Measurements from ENCODE around the gene PSG6. TPM values are rescaled to one million over a fixed set of nuclear protein-coding genes. Genes with fewer than 3 reads are reported as not detected.
A peak's percentile ranks its signal among the peaks of the same experiment; 100 is the strongest.
"Not testable (repeated sequence)": the region's sequence is repeated elsewhere in the genome, so short reads cannot be mapped to it uniquely, and the experiment has no call there.

Gene PSG6
- under 1 TPM in 8 of 10 donors, not detected in 2; 0.20 to 0.80 (median 0.45) TPM for polyA plus RNA-seq (ENCODE audit: insufficient read length in 10 of 10)
- long read RNA-seq, donor 1 = 0 reads
- long read RNA-seq, donor 2 = 0 reads
- long read RNA-seq, donor 3 = 0 reads
- long read RNA-seq, donor 4, partial matches to known transcripts = 0 of 1 reads
- long read RNA-seq, donor 4, other reads (novel, unspliced or antisense) = 0 of 1 reads
- long read RNA-seq, donor 5 = 0 reads
- long read RNA-seq, donor 6 = 0 reads
- long read RNA-seq, donor 7 = 0 reads
- long read RNA-seq, donor 8, partial matches to known transcripts = 0 of 2 reads
- long read RNA-seq, donor 8, other reads (novel, unspliced or antisense) = 0 of 2 reads
- long read RNA-seq, donor 9 = 0 reads

DNA sequence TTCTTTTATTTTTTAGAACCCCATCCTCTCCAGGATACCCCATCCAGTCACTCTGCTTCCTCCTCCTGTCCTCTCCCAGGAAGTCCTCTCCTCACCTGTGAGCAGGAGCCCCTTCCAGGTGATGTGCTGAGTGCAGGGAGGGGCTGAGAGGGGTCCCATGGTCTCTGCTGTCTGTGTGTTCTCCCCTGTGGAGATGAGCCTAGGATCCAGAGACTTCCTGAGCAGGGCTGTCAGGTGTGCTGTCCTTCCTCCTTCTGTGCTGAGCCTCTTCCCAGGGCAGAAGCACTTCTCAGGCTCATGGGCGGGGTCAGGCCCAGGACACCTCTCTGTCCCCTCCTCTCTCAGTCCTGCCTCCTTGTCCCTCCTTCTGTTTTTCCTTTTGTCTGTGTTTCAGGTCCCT lies at the start of gene PSG6:
Gene PSG6, minus strand, starts transcription at position 261 of the 400 bp plus-strand sequence. Its CDS starts 102 bp downstream, at position 159.
- not testable (repeated sequence) for DNase-seq

DNA sequence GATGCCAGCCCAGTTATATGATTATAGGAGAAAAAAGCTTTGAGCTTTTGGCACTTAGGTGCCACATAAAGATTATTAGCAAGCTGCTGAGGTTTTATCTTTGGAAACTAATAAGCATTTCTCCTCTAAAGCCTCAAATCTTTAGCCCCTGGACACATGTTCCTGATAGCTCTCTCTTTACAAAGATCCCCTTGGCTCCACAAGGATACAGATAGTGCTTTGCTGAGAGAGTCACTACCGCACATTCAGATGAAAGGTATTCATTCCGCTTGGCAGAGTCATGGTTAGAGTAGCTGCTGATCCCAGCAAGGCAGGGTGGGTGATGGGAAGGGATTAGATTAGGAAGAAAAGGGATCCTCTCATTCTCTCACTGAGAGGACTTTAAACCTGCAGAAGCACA lies 47.5 kb upstream of the PSG6 start:
- DNase-seq = peak in 1 of 3 donors; percentile 14

GRCh38 chr19:42961119-42961518 lies 43.4 kb upstream of the PSG6 start:
- no peak for DNase-seq

DNA sequence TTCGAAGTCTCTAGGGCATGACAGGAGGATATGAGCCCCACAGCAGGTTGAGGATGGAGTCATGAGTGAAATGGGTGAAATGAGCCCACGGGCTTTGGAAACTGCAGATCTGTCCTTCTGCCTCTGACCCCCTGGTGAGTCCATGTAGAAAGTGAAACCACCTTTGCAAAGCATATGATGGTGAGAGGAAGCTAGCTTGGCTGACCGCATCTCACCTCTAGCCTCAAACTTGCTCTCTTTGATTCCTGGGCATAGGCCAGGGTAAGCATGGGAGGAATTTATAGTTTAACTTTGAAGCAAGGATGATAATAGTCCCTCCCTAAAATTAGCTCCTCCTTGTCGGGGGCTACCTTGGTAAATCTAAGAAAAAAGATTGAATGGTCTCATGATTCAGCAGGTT lies 34.4 kb upstream of the PSG6 start:
- not testable (repeated sequence) for DNase-seq

GRCh38 chr19:42951476-42951875 lies 33.8 kb upstream of the PSG6 start:
- DNase-seq = not testable (repeated sequence)

DNA sequence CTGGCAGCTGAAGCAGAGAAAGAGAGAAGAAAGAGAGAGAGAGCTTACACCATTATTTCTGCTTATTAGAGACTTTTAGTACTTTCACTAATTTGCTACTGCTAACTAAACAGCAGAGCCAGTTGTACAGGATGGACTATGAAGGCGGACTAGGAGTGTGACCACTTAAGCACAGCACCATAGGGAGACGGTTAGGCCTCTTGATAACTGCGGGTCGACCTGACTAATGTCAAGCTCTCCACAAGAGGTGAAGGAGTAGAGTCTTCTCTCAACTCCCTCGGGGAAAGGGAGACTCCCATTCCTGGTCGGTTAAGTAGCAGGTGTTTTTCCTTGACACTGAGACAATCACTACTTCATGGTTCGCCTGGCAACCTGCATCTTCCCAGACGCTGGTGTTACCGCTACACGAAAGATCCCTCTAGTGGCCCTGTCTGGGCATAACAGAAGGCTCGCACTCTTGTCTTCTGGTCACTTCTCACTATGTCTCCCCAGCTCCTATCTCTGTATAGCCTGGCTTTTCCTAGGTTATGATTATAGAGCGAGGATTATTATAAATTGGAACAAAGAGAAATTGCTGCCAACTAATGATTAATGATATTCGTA lies 24.6 kb upstream of the PSG6 start:
- no peak for DNase-seq

- not testable (repeated sequence) for DNase-seq
Measured at GRCh38 chr19:42937107-42937506, 19.4 kb upstream of the PSG6 start, which contains the start of gene PSG7. TSS of gene PSG7 (minus strand) at chr19:42937207. CDS start at chr19:42937076, 131 bp downstream.

DNA sequence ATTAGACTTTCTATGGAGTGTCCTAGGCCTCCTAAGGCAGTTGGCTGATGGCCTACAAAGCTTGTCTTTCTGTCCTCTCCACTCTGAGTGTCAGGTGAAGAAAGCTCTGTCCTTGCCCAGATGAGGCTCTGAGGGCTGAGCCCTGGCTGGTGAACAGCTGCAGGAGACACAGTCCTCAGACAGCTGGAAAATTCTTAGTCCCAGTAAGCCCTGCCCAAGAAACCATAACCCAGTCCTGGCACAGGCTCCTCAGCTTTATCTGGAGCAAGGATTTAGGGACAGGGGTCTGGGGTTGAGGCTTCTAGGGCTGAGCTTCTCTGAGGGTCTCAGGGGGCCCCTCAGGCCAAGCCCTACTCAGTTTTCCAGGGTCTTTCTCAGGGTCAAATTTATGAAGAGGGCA lies 17.0 kb upstream of the PSG6 start:
- DNase-seq = peak in 1 of 3 donors; percentile 11

DNA sequence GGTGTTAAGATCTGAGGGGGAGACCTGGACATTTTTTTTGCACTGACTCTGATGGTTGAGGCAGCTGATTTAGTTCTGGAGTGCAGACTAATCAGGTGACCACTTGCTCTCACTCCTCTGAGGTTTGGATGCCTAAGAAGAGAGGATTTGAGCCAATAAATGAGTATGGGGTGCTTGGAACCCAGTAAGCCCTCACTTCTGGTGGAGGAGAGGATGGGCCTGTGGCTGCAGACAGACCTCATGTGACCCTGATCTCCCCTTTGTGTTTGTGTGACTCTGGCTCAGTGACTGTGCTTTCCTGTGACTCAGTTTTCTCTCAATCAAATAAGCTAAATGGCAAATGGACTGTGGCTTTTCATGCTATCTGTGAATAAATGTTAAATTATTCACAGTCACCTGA lies 16.5 kb upstream of the PSG6 start:
- peak in 1 of 3 donors; percentile 5 for DNase-seq

GRCh38 chr19:42933412-42933811 lies 15.7 kb upstream of the PSG6 start:
- not testable (repeated sequence) for DNase-seq

- peak in 2 of 3 donors; percentile 27 to 72 for DNase-seq
Measured at GRCh38 chr19:42932485-42933101, 14.9 kb upstream of the PSG6 start.

DNA sequence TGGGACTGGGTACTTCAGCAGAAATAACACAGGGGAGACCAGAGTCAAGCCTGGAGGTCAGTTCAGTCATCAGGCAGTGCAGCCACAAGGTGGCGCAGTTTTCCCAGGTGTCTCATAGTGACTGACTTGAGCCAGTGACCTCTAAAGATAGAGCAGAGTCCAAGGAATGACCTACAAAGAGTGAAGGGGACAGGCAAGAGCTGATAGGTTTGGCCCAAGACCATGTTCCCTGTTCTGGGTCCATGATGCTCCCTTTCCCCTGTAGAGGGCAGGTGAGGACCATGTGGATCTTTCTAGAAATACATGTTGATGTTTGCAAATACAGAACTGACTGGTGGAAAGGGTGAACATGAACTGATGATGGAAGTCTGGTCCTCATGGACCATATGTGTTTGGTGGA lies 12.5 kb upstream of the PSG6 start:
- peak in 2 of 3 donors; percentile 2 to 13 for DNase-seq

DNA sequence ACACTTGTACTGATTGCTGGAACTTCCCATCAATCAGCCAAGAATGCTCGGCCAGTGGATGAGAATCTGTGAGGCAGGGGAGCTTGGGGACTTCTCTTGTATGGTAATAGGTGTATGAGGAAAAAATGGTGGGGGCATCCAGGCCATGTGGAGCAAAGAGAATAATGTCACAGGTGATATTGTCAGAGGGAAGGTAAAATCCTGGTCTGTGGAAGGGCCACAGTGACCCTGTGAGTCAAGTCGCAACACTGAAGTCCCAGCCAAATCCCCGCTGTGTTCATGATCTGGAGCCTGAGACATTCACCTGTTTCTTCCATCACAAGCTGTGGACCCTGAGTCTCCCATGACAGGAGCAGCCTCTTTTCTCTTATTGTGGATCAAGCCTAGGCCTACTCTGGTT lies 11.2 kb upstream of the PSG6 start:
- no peak for DNase-seq

- DNase-seq = no peak
Measured at GRCh38 chr19:42926781-42927180, 9.1 kb upstream of the PSG6 start.

GRCh38 chr19:42923106-42923505 lies 5.4 kb upstream of the PSG6 start:
- peak in 1 of 3 donors; percentile 2 for DNase-seq

GRCh38 chr19:42920971-42921370 lies 3.3 kb upstream of the PSG6 start:
- DNase-seq = not testable (repeated sequence)

DNA sequence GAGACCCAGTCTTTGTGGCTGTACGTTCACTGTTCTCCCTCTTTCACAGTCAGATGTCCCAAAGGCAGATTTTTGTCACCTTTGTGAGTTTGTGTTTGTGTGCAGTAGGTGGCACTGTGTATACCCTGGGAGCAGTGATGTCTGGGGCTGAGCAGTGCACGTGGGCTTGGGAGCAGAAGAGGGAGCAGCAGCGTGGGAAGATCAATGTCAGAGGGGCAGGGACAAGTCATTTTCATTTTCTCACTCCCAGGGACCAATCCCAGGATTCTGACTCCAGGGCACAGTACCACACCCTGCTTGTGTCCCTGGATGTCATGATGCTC lies 2.0 kb upstream of the PSG6 start:
- no peak for DNase-seq

GRCh38 chr19:42919070-42919756 lies 1.5 kb upstream of the PSG6 start:
- DNase-seq = not testable (repeated sequence)

DNA sequence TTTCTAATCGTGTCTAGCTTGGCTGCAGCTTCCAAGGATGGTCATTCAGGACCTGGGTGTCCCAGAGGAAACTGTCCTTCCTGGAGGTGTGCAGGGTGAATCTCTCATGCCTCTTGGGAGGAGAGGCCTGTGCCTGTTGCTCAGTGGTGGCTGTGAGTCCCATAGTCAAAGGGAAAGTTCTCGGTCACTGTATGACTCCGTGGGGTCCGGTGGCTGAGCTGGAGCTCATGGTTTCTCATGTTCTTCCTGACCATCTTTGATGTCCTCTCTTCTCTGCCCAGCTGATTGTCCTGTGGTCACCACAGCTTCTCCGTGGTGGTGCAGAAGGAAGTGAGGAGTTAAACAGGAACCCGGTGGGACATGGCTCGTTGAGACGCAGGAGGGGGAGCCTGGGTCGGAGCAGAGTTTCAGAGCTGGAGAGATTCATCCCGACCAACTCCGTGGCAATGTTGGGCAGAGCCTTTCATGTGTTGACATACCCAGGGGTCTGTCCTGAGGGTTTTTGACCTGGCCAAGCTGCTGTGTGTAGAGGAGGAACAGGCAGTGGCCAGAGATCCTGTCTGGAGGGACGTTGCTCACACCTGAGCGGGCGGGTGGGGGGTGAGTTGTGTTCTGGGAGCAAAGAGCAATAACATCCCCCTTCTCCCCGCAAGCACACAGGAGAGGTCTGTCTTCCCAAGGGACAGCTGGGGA lies 829 bp upstream of the PSG6 start:
- DNase-seq = not testable (repeated sequence)

DNA sequence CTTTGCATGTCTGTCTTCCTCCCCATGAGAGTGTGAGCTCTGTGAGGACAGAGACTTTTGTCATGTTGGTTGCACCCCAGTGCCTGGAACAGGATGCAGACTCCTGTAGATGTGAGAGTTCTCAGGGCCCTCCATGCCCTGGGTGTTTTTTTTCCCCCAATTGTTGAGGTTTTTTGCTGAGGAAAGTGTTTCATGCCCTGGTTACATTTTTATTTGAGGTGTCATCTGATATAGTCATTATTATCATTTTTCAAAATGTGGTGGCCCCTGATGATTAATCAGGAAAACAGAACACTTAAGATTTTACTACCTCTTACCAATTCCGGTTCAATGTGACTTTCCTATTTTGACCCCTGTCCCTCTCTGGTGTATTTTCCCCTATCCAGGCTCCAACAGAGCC lies 763 bp downstream of the PSG6 start:
- not testable (repeated sequence) for DNase-seq

DNA sequence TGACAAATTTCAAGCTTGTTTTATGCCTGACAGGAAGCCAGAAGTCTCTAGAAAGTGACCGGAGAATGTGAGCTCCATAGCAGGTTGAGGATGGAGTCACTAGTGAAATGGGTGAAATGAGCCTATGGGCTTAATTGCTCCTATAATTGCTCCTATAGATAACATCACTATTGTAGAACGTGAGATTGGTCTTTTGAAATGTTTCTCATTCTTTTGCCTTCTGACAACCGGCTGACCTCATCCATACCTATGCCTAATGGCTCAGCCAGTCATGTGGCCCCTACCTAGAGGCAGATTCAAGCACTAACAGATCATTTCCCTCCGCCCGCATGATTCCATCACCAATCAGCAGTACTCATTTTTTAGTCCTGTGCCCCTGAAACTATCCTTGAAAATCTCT lies 4.2 kb downstream of the PSG6 start:
- DNase-seq = not testable (repeated sequence)

DNA sequence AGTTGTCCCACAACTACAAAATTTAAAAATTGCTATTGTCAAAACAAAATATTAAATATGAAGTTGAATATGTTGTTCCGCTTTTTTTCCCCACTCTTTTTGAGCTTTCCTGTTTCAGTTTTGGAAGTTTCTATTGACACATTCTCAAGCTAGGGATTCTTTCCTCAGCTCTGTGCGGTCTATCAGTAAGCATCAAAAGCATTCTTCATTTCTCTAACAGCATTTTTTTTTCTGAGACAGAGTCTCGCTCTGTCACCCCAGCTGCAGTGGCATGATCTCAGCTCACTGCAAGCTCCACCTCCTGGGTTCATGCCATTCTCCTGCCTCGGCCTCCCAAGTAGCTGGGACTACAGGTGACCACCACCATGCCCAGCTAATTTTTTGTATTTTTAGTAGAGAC lies 4.8 kb downstream of the PSG6 start:
- not testable (repeated sequence) for DNase-seq

Measured in muscle of back (tissue), 13 donors.